HS-5 (cell line): ENCODE results near the gene PLEKHM3.
"Not testable (repeated sequence)": the region's sequence is repeated elsewhere in the genome, so short reads cannot be mapped to it uniquely, and the experiment has no call there.

Source experiments
- DNase-seq: peaks from one replicate; pipeline ENCODE4 v3.0.0-alpha.2; 2012; ENCODE audit warnings: low read depth

The PLEKHM3 gene

DNA sequence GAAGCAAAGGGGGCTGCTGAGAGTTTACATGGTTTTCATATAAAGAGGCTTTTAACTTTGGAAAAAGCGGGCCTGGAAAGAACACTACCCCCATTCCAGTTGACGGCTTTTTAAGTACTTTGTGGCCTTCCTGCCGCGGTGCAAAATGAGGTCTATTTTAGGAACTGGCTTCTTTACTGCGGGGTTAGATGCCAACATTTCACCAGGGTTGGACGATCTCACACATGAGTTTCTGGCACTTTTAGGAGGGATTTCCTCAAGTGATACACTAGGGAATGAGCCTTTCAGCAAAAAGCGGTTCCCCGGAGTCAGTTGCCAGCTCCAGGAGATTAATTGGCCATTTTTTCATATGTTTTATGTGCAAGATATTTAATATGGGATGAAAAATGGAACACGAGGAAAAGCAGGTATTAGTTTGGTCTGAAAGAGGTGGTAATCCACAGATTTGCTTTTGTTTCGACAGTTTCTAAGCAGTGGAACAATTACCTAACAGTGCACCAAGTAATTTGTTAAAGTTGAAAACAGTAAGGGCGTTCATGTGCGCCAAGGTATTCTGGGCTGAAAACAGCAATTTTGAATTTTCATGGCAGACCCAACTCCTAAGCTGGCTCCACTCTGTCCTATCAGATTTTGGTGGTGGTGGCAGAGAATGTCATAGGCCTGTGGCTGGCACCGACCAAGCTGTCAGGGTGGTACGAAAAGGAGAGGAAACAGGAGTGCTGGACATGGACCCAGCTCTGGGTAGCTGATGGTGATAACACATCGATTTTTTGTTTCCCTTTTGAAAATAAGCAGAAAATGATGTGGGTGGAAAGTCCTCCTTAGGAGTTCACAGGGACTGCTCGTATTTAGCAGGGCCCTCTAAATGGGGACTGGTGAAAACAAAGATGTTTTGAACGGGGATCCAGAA is 200.0 kb downstream of the PLEKHM3 start:
- DNase-seq, result no peak

DNA sequence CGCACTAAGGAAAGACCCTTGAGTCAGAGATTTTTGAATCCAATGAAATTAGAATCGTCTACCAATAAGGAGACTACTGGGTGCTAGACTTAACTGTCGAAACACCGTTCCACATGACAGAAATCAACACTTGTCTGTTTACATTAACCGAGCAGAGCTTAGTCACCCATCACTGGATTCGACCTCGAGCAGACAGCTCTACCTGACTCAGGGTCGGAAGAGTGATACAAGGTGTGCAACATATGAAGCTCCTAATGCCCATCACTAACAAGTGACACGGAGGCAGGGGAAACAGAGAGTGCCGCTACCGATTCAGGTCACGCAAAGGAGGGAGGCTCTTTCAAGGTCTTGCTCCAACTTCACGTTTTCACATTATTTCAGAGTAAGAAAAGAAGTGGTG is 201.5 kb downstream of the PLEKHM3 start:
- DNase-seq, result no peak

DNA sequence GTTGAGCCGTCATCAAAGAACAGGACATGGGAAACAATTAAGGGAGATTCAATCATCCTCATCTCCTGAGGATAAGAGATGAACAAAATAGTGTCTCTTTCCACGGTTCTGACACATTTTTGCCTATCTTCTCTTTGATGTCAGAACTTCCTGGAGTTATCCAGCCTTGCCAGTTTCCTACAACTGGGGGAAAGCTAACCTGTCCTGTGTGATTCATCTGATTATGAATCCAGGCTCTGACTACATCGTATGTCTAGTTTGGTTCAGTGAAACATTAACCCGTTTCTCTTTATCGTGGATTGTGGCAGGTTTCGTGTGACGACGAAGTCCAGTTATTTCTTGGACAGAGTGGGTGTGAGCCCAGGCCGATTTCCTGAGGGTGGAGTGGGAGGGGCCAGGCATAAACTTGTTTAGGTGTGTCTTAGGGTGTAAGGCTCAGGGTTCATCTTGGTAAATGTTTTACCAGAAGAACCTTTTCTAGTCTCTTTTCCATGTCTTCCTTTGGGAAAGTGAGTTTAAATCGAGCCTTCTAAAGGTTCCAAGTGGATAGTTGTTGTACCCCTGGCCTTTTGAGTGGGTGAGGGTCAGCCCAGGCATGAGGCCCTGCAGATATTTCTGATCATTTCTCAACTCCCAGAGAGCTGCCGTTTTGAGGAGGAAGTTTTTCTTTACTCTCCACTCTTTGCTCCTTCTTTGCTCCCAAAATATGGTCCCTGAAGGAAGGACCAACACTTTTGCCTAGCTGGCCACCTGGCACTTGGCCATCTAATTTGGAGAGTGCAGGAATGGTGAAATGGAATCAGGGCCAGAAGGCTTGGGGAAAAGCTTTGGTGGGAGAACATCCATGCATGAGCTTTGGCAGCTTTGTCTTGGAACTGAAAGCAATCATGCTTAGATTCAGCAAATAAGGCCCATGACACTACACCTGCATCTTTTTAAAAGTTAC is 205.2 kb downstream of the PLEKHM3 start:
- no peak for DNase-seq

DNA sequence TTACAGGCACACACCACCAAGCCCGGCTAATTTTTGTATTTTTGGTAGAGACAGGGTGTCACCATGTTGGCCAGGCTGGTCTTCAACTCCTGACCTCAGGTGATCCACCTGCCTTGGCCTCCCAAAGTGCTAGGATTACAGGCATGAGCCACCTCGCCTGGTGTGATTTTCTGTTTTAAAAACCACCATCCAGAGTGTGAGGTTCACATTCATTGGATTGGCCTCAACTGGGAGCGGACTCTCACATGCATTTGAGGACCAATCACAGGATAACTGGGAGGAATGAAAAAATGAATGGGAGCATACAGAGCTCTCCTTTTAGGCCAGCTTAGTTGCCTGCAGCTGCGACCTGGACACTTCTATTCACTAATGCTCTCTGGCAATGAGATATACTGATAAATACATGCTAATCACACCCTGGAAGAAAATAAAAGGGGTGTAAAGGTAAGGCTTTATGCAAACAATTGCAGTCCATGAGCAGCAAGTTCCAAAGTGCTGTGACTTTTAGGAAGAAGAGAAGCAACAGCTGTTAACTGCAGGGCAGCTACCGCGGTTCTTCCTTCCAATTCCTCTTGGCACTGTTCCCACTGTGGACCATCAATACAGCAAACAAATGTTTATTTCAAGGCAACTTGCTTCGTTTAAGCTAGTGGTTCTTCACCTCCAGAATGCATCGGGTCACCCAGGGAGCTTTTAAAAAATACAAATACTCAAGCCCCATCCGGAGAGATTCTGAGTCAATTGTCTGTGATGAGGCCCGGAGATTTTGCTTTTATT is 206.1 kb downstream of the PLEKHM3 start:
- DNase-seq, result no peak

DNA sequence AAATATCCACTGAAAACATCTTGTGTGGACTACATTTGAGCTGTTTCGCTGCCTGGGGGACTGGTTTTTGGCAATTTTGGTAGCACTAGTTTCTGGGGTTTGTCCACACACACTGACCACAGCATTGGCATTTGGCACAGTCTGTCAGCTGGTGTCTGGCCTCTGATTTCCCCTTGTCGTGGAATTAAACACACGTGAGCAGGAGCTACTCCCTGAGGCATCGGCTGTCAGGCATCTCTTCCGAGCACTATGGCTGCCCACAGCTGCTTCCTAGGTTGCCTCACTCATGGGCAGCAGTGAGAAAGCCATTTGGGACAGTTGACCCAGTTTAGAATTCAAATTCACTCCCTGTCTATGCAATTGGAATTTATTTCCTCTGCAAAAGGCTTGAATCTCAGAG is 208.8 kb downstream of the PLEKHM3 start:
- DNase-seq, result no peak

DNA sequence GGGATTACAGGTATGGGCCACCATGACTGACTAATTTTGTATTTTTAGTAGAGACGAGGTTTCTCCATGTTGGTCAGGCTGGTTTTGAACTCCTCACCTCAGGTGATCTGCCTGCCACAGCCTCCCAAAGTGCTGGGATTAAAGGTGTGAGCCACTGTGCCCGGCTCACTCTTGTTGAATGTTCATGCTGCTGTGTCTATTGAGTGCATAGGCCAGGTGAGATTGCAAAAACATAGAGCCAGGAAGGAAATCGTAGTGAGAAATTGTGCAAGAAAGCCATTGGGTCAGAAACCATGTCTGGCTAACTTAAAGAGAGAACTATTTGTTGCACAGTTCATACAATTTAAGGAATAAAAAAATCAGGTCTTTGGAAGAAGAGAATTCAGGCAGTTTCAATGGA is 210.1 kb downstream of the PLEKHM3 start:
- no peak for DNase-seq

DNA sequence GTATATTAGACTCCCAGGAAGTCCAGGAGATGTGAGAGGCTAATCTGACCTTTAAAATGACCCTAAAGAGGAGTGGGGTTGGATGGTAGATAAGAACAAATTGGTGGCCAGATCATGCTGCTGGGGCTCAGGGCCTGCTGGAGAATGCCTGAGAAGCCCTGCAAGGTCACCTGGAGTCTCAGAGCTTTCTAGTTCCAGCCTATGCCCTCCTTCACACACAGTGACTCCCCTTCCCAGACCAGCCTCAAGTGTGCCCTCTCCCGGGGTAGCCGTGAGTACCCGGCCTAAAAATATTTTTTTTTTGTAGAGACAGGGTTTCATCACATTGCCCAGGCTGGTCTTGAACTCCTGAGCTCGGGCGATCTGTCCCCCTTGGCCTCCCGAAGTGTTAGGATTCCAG is 211.4 kb downstream of the PLEKHM3 start:
- no peak for DNase-seq

DNA sequence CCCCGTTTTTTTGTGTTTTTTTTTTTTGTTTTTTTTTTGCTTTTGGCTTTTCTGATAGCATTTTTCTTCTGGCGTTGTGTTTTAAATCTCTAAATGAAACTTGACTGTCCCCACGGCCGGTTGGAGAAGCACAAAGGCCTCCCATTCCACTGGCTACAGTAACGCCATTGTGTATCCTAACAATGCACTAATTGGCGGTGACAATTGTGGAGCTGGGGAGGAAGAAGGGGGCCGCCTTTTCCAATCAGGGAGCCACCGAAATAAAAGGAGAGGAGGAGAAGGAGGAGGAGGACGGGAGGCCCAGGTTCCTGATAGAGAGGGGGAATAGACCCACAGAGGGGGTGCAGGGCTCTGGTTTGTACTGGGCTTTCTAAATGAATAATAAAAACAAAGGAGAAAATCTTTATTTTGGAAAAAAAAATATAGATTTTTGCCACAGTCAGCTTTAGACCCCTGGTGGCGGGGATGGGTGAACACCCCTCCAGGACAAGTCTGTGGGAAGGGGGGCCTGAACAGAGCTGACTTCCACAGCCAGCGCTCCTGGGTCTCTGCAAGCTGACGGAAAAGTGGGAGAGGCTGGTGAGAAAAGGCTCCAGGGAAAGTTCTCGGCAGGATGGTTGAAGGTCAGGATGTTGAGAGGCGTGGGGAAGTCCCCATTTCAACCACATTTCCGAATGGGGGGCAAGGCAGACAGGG is 212.0 kb downstream of the PLEKHM3 start:
- no peak for DNase-seq

DNA sequence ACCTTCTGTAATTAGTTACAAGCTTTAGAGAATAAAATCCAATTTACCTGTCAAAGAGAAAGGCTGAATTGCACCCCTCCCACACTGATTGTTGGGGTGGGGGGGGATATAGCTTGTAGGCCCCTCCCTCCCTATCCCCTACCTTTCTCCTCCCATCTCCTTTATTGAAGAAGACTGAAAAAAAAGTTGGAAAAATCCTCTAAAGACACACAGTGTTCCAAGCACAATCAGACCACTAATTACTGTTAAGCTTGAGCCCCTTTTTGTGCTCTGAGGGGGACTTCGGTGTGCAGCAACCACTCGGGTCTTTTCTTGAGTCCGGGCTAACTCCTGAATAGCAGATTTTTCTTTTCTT is 212.6 kb downstream of the PLEKHM3 start:
- DNase-seq, result no peak

DNA sequence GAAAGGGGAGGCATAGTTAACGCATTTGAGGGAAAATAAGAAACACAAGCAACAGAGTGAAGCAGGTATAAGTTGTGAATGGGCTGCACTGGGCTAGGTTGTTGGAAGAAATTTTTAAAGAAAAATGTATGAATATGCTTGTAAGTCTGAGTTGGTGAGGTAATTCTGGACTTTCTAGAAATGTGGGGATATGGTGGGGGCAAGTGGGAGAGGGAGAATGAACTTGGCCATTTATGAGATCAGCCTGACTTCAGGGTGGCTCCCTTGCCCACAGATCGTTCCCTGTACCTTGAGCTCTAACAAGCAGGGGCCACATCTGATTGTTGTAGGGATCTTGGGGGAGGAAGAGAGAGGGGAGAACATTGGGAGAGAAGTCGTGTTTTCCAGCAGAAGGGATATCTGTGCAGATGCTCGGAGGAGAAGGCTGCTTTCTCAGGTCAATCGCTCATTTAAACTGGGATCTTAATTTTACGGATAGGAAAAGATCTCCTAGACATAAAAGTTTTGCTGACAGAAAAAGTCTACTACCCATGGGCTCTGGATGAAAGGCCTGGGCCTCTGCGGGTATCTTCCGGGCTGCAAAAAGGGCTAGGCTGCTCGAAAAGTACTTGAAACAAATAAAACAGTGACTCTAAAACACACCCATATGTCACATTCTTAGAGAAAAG is 213.1 kb downstream of the PLEKHM3 start:
- no peak for DNase-seq

DNA sequence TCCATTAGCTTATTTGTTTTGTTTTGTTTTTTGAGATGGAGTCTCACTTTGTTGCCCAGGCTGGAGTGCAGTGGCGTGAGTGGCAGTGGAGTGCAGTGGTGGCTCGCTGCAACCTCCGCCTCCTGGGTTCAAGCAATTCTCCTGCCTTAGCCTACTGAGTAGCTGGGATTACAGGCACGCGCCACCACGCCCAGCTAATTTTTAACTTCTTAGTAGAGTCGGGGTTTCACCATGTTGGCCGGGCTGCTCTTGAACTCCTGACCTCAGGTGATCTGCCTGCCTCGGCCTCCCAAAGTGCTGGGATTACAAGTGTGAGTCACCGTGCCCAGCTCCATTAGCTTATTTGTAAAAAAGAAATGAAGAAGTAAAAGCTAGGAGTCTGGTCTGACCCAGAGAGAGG is 213.7 kb downstream of the PLEKHM3 start:
- DNase-seq, result not testable (repeated sequence)

DNA sequence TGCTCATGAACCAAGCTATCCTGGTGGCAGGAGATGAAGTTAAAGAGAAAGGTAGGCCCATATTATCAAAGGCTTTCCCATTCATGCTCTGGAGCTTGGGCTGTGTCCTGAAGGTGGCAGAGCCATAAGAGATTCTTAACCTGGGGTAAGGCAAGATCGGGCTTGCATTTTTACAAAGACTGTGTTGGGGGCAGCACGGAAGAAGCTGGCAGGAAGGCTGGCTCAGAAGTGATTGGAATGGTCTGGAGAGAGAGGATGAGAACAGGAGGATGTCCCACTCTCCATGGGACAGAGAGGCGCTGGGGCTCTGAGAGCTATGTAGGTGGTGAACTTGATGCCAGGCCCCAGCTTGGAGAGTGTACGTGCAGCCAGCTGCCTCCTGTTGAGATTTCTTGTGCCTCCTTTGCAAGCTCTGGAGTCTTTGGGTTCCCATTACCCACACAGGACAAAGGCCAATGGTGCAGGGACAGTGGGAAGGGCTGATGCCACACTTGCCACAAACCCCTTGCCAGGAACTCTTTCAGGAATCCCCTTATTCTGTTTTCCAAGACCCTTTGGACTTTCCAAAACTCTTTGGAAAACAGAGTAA is 215.0 kb downstream of the PLEKHM3 start:
- no peak for DNase-seq

DNA sequence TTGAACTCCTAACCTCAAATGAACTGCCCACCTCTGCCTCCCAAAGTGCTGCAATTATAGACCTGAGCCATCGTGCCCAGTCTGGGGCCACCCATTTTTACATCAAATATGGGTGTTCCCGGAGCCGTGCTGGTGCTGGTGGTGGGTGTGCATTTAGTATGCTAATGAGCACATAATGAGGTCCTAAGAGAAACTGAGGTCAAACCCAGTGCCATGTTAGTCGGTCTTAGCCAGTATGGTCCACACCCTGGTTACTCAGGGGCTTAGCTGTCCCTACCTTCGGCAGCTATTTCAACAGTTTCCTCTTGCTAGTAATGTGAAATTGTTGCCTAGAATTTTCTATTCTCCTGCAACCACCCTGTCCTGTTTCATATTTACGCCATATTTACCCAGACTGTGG is 217.2 kb downstream of the PLEKHM3 start:
- no peak for DNase-seq

DNA sequence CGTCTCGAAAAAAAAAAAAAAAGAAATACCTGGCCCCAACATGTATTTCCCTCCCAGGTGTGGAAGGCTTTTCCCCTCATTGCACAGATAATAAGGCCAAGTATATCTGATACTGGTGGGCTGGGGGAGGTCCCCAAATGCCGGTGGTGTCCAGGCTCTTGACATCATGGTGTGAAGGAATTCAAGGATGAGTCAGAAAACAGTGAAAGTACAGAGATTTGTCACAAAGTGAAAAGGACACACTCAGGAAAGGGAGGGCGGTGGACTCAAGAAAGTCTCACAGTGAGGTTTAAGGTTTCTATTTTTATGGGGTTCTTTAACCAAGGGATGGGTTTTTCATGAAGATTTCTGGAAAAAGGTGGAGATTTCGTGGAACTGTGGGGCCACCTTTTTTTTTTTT is 217.8 kb downstream of the PLEKHM3 start:
- no peak for DNase-seq

DNA sequence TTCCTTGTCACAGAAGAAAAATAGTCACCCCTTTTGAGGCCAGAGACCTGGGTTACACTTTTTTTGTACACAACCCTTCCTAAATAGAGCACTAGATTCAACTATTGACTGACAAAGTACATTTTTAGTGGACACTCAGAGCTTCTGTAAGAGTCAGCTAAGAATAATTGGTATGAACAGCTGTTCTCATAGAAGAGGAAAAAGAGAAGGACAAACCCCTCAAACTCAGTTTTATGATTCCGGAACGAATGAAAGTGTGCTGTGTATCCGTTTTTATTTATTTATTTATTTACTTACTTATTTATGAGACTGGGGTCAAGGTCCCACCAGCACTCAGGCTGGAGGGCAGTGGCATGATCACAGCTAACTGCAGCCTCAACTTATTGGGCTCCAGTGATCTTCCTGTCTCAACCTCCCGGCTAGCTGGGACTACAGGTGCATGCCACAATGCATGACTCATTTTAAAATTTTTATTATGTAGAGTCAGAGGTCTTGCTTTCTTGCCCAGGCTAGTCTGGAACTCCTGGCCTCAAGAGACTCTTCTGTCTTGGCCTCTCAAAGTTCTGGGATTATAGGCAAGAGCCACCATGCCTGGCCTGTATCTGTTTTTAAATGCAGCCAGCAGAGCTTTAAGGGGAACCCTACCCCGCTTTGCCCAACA is 219.6 kb downstream of the PLEKHM3 start:
- peak; percentile 22 for DNase-seq

DNA sequence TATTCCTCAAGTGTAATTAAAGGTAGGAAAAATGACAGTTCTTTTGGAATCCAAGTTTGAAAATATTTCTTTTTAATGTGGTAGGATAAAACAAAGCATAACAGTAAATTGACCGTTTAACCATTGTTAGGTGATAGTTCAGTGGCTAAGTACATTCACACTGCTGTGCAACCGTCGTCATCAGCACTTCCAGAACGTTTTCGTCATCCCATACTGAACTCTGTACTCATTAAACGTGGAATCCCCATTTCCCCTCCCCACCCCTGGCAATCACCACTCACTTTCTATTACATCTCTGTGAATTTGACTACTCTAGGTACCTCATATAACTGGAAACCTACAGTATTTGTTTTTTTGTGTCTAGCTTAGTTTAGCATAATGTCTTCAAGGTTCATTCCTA is 222.7 kb downstream of the PLEKHM3 start:
- no peak for DNase-seq

DNA sequence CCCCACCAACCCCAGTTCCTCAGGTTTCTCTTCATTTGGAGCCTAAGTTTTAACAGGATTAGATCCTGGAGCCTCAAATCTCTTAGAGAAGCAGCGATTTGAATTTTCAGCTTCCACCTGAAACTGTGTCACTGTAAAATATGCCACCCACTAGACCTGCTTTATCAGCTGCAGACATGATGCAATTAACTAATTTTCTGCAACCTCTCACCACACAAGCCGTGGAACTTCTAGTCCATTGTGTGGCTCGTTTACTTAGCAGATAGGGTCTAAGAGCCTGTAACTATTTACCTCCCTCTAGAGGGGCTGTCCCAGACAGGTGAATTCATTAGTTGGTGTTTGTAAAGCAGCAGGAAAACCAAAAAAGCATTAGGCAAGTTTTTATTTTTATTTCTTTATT is 224.1 kb downstream of the PLEKHM3 start:
- DNase-seq, result no peak

DNA sequence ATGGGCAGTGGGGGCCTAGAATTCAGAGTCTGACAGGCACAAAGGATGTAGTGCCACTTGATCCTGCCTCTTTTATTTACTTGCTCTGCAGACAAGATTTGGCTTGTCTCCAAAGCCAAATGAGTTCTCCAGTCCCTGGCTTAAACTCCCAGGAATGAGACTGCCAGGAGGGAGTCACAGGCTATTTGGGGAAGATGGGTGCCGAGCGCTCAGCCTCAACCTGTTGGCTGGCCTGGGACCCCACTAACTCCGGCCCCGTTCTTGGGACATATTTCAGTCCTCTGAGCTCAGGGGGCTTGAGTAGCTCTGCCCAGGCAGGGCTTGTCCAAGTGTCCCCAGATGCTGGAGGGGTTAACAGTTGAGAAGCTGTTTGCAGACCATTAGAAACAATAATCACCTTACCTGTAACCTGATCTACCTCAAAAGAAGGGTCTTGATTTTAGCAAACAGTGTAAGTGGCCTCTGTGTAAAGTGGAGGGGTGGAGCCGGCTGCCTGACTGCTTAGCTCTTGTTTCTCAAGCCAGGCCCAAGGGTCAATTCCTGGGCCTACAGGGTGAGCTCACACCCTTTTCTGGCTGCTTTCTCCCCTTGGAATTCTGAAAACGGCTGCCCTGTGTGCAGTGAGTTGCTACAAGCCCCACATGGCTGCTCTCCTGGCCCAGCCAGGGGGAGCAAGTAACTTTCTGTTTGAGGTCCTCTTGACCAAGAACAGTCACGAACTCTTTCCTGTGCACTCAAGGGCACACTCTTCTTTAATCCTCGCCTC is 228.6 kb downstream of the PLEKHM3 start:
- no peak for DNase-seq

DNA sequence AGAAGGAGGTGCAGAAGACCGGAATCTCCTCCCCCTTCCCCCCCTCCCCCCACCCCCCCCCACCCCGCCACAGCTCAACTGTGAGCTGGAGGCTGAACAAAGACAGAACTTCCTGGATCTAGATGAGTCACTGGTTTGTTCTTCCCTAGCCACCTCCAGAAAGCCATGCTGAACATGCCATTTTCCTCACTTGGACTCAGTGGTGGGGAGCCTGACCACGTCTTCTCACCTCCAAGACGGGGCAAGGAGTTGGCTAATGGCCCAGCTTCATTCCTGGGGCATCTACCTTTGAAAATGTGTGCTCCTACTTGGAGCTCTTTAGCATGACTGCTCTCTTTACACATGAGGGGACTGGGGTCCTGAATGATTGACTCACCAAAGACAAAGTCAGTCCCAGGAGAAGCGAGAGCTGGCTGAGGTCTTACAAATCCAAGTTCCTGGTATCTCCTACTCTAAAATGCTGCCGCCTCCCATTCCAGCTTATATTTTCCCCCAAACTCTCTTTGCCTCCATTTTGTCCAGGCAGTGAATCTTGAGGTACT is 233.0 kb downstream of the PLEKHM3 start:
- peak; percentile 14 for DNase-seq
